NCI-H1436 treated with DMSO at 0.1 percent for 48 hours (cell line): ENCODE measurements around the gene GNAS-AS1.

Source experiments
- DNase-seq: peaks from one replicate; lab custom pipeline; 2025; lab: John Stamatoyannopoulos, UW

The GNAS-AS1 gene

GRCh38 chr20:58778760-58779159 is 71.9 kb downstream of the GNAS-AS1 start:
- DNase-seq, result no peak

- no peak for DNase-seq
These were observed 73.0 kb downstream of the GNAS-AS1 start for GRCh38 chr20:58777657-58778056.

DNA sequence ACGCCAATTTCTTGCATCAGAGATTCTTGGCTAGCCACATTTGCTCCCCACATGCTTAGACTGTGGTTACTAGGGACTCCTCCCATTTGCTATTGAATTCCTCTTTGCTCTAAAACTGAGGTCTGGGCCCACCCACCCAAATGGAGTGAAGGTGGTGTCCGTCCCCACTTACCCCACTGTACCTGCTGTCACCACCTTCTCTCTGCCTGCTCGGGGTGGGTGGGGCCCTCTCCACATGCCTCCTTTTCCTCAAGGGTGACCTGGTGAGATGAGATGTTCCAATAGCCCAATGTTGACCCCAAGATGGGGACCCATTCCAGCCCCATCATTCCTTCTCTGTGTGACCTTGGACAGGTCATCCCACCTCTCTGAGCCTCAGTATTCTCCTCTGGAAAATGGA is 74.6 kb downstream of the GNAS-AS1 start:
- no peak for DNase-seq

DNA sequence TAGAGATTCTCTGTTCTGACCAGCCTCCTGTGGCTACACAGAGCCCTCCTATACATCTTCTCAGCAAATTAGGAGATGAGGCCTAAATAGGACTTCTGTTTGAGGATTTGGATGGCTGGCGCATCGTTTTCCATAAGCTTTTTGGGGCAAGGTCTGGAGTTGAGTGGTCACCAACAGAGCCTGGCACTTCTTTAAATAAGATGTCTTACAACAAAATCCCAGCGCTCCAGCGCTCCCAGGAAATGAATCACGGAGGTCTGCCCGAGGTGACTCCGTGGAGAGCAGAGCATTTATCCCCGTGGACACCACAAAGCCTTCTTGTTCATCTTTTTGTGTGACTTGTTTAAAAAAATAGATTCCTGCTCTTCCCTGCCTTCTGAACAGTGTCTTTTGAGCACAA is 75.3 kb downstream of the GNAS-AS1 start:
- DNase-seq, result no peak

DNA sequence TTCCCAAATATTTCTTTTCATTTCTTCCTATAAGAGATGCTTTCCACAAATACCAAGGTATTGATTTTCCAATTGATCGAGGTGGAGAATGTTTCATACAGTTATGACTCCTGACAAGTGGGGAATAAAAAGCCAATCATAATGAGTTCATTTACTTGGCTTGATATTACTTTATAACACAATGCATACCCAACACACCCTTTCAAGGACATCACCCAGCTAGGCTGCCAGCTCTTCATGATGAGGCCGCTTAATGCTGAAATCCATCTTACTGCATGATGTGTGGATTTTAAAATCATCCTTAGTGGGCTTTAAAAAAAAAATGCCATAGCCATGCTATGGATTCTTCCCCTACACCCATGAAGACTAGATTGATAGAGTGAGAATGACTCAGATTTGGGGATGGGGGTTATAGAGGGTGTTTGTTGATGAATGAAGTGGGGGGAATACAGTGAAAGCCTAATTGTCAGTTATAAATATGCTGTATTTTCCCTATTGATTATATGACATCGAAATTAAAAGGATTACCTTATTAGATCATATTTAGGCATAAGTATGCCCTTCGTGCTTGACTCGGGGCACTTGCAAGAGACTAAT is 75.9 kb downstream of the GNAS-AS1 start:
- DNase-seq, result no peak

GRCh38 chr20:58774214-58774613 is 76.5 kb downstream of the GNAS-AS1 start:
- no peak for DNase-seq

DNA sequence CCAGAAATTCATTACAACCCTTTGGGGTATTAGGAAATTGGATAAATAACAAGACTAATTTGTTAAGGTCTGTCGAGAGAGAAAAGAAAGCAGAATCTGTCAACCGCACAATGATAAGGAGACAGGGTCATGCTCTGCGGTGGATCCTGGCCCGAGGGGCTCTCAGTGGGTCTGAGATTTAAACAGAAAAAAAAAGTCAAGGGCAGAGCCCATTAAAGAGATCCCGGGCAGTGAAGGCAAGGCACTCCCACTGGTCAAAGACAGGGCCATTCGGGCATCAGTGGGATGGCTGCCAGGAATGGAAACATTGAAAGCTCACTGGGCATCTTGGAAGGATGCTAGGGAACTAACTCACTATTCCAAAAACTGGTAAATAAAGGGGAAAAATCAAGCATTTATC is 77.9 kb downstream of the GNAS-AS1 start:
- DNase-seq, result no peak
